Gastrocnemius medialis (tissue), 4 donors: ENCODE data around the gene EPB41L1.

ENCODE experiments used
- CTCF ChIP-seq, 5 experiments: fragments of 450-650 bp in 3 of 5; fragments of 200-600 bp in 2 of 5; sonication (generic) in 2 of 5; IDR thresholded peaks in 4 of 5; conservative IDR thresholded peaks in 1 of 5; 1 replicate in 4 of 5; 2 replicates in 1 of 5; pipeline ENCODE4 v1.5.1; 2016 to 2019; ENCODE audit warnings: antibody characterized with exemption in 5 of 5, mild to moderate bottlenecking in 3 of 5, moderate library complexity in 3 of 5
- POLR2A ChIP-seq, 2 donors: fragments of 450-650 bp; IDR thresholded peaks; one replicate each; pipeline ENCODE4 v1.6.1; 2017; ENCODE audit warnings: antibody characterized with exemption in 2 of 2, mild to moderate bottlenecking in 2 of 2, moderate library complexity in 2 of 2

DNA sequence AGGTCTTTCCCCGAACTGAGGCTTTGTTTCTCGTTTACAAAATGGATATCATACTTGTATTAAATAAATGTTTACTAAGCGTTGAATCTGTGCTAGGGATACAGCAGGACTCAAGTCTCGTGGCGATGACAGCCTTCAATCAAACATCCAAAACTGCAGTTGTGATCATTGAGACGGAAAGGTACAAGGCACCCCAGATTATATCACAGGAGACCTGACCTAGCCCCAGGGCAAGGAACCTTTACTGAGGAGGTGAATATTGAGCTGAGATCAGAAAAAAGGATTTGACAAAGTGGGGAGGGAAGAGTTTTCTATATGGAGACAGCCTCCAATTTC lies 82.2 kb downstream of the EPB41L1 start:
- TF ChIP-seq CTCF (IDR thresholded peaks at IDR 0.05 in 4 of 5, conservative IDR thresholded peaks at IDR 0.05 in 1 of 5) (no peak), POLR2A (IDR thresholded peaks at IDR 0.05) (no peak)
